Vagina (tissue), 2 donors: ENCODE data around the gene SFT2D3.

Experiments
- CTCF ChIP-seq, 3 experiments: fragments of 450-650 bp in 2 of 3; fragments of 200-600 bp in 1 of 3; sonication (generic) in 1 of 3; IDR thresholded peaks; one replicate each; pipeline ENCODE4 v1.5.1; 2017 to 2019; ENCODE audit warnings: antibody characterized with exemption in 3 of 3, mild to moderate bottlenecking in 2 of 3, moderate library complexity in 2 of 3
- POLR2A ChIP-seq, 2 donors: fragments of 450-650 bp; IDR thresholded peaks; one replicate each; pipeline ENCODE4 v1.6.1; 2017; ENCODE audit warnings: antibody characterized with exemption in 2 of 2, mild to moderate bottlenecking in 2 of 2, moderate library complexity in 2 of 2
- POLR2AphosphoS5 ChIP-seq, 2 donors: sonication (generic); formaldehyde crosslinking; IDR thresholded peaks; one replicate each; pipeline ENCODE4 v1.9.0; 2017; ENCODE audit warnings: antibody characterized with exemption in 2 of 2, mild to moderate bottlenecking in 2 of 2, low read depth in 1 of 2; ENCODE audit not compliant: insufficient read depth in 1 of 2

GRCh38 chr2:127722807-127723206 is 21.5 kb downstream of the SFT2D3 start:
- TF ChIP-seq POLR2A (IDR thresholded peaks at IDR 0.05), result no peak
- no peak for TF ChIP-seq CTCF (IDR thresholded peaks at IDR 0.05)
- TF ChIP-seq POLR2AphosphoS5 (IDR thresholded peaks at IDR 0.05; ENCODE audit: insufficient read depth in 1 of 2, low read depth in 1 of 2), result no peak
